RPMI7951 (cell line): Measurements from ENCODE around the gene STON2. TPM values are rescaled to one million over a fixed set of nuclear protein-coding genes. Genes with fewer than 3 reads are reported as not detected.
A peak's percentile ranks its signal among the peaks of the same experiment; 100 is the strongest.

Source experiments
- DNase-seq: peaks from one replicate; pipeline ENCODE4 v3.0.0-alpha.2; 2012; ENCODE audit warnings: low read depth
- total RNA-seq: library from RNA; depleted of rRNA; stranded (reverse); fragments of >200 nt; shearing (Covaris generic); gene quantifications from 2 replicates; pipeline ENCODE4 v1.2.3, GENCODE V29; 2014

Gene STON2
- total RNA-seq, 1 experiment from 2014 or later, result 1.6 TPM

DNA sequence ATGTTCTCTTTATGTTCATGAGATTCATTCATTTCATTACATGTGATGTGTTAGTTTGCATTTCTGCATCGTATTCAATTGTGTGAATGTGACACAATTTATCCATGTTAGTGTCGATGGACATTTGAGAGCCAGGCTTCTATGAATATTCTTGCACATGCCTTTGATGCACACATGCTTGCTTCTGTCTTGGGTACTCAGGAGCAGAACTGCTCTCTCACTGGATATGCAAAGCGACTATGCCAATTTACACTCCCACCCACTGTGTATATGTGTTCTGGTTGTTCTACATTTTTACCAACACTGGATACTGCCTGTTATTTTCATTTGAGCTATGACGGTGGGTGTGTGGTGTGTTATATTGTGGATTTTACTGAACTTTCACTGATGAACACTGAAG lies 95.1 kb downstream of the STON2 start:
- no peak for DNase-seq

DNA sequence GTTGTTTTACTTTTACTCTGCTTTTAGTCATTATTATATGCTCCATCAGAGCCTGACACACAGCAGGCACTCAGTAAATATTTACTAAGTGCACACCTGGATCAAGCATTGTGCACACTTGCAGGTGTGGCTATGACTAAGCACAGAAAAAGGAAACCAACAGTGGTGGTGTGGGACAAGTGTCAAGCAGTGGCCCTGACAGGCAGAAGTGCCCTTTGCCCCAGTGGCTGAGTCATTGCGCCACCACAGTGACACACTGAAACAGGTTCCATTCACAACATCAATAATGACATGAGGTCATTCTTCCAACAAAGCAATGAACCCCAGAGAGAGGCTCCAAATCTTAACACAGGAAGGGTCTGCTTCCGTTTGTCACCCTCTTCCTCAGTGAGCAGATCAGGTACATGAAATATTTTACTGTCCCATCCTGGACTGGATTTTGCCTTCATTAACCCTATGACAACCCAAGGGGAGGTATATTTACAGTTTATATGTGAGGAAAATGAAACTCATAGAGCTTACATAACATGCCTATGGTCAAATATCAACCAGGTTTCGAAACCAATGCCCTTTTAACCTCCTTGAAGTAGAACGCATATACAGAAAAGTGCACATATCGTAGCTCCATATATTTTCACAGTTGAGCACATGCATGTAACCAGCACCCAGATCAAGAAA lies 96.7 kb downstream of the STON2 start:
- DNase-seq, result no peak

DNA sequence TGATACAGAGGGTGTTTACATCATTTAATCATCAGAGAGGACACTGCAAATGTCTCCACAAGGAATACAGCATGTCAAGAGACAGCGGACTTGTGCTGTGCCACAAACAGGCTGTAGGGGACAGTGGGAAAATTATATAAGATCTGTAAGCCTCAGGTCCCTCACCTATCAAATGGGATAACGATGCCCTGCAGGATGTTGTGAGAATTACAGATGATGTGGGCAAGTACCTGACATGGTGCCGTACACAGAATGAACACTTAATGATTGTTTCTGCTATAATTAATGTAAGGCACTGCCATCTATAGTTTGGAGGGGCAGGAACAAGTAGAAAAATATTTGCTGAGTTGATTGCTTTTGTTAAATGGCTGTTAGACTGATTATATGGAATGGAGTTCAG lies 97.5 kb downstream of the STON2 start:
- no peak for DNase-seq

DNA sequence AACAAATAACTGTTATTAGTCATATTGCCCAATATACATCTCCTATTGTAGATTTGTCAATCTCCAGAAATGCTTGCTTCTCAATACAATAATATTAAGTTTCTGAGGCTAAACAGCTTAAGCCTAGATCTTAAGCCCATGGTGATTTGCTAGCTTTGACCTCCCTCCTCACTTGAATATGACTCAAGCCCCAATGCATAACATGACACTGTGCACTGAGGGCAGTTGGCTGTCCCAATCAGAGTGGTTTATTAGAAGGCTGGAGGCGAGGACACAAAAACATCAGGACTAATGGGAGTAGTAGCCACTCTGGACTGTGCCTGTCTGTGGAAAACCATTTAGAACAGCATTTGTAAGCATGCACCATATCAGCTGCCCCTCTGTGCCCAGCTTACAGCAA lies 98.3 kb downstream of the STON2 start:
- DNase-seq, result no peak

DNA sequence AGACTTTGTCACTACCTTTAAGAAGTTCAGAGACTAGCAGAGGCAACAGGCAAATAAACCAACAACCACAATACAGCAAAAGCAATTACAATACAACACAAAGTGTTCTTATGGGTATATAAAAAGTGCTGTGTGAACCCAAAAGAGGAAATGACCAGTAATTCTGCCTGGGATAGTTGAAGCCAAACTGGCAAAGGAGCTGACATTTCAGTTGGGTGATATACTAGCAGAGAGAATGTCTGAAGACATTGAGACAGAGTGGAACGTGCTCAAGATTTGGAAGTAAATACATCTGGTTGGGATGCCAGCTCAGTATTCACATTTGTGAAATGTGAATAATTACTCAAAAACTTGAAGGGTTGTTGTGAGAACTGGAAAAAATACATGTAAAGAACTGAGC lies 98.8 kb downstream of the STON2 start:
- no peak for DNase-seq

DNA sequence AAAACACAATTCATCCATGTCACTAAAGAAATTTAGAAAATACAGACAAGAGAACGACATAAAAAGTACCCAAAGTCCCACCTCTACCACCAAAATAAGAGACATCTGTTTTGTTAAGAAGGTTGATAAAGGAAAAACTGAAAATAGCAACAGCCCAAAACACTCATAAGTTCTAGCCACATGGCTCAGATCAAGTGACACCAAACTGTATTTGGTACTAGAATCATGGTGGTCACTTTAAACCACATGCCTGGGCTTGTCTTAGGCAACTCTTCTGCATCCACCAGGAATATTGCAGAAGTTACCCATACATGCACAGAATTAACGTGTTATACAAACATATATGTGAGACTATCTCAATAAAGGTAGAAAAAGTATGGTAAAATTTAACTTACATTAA lies 101.2 kb downstream of the STON2 start:
- DNase-seq, result no peak

DNA sequence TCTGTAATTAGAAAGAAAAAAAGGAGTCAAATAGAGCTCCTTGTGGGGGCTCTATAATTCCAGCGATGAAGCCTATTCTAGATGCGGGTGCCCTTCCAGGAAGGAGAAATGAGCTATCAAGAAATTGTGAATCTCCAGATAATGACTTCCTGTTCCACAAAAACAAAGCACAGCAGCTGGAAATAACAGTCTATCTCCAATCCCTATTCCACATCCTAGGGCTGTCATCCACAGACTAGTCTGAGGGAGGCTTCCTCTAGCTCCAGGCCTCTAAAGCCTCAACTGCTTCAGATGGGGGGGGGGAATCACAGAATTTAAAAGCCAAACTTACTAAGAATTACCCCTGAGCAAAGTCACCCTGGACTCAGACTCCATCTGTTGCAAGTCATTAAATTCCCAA lies 102.0 kb downstream of the STON2 start:
- DNase-seq, result no peak

DNA sequence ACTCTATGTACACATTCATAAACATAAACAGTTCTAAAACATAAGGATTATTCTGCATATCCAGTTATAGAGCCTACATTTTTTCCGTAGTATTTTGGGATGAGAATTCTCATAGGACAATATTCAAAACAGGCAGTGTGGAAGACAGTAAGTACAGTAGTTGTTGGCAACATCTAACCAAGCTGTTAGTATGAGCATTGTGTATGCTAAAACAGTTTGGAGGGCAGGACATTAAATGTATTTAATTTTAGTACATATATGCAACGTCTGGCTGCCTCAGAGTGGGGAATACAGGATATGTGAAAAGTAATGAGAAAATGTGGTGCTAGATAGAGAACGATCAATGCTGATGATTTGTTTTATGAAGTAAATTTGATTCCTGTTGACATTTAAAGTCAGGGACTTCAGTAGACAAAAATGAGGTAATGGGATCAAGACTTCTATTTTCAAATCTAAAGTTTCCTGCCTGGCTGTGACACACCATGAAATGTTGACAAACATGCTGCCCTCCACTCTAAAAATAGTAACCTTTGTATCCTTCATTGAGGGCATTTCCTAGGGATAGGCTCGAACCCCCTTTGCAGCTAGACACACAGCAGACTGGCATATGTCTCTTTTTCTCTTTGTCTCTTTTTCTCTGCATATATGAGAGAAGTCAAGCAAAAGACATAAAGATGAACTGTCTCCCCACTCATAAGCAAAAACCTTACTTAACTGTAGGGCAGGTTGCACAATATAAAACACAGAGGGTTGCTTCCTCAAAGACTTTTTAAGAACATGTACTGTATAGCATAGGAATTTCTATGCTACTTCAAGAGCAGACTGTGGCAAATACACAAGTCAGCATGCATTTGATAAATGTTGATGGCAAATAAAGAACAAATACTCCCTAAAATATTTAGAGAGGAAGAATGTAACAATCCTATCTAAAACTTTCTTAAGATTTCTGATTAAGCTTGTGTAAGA lies 103.9 kb downstream of the STON2 start:
- no peak for DNase-seq

DNA sequence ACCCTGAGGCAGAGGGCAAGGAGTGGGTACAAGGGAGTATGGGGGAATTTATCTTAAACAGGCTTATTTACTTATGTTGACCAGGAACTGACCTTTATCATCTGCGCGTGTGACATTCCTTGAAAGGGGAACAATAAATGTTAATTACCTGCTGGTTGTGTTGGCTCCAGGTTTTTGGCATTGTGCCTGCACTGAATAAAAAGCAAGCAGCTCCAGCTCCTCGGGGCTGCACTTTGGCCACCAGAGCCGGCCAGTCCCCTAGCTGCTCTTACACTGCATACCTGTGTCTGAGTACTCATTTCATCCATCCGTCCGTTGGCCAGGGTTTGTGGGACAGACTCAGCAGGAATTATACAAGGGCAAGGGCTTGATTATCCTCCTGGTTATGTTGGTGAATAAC lies 110.6 kb downstream of the STON2 start:
- no peak for DNase-seq

DNA sequence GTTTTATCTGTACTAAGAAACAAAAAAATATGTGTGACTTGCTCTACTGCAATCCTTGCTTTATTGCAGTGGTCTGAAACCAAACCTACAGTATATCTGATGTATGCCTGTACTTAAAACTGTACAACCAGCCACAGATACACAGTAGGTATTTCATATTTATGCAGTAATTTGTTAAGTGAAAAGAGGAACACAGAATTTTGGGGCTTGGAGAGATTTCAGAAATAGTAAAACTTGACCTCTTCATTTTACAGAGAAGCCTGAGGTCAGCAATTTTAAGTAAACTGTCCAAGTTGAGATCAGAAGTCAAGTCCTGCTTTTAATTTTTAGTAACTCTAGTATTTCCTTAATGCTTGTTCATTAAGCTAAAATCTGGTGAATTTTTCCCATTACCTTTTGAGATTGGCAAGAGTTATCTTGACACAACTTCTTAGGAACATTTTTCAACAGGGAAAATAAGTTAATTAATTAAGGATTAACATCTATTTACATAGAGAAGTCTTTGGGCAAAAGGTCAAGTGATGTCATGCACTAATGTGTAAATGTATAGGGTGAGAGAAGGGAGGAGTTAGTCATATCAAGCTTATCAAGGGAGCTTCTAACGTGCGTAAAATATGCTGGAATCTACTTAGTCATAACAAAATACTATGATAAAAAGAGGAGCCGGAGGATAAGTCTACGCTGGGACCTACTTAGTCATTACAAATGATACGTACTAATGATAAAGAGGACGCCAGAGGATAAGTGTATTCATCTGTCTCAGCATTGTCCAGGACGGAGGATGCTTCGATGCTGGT lies 113.4 kb downstream of the STON2 start:
- no peak for DNase-seq

DNA sequence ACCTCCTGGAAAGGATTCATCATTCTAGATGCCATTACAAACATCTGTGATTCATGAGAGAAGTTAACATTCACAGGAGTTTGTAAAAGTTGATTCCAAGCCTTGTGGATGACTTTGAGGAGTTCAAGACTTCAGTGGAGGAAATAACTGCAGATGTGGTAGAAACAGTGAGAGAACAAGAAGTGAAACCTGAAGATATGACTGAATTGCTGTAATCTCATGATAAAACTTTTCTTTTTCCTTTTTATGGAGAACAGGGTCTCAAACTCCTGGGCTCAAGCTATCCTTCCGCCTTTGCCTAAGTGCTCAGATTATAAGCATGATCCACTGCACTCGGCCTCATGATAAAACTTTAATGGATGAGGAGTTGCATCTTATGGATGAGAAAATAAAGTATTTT lies 114.9 kb downstream of the STON2 start:
- DNase-seq, result no peak

DNA sequence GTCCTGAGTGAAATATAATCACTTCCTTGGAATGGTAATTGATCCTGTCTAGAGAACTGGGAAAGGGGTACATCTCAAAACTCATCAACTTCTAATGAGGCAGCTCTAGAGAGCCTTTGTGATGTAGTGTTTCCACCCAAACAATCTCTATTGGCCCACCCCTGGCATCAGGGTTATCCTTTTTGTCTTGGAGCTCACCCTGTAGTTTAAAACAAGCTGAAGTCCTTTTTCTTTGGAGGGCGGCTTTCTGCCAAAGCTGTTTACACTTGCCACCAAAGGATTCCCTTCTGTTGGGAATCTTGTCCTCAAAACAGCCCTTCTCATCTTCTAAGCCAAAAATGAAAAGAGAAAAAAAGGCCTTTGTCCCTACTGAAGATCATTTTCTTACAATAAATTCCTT lies 118.8 kb downstream of the STON2 start:
- no peak for DNase-seq

DNA sequence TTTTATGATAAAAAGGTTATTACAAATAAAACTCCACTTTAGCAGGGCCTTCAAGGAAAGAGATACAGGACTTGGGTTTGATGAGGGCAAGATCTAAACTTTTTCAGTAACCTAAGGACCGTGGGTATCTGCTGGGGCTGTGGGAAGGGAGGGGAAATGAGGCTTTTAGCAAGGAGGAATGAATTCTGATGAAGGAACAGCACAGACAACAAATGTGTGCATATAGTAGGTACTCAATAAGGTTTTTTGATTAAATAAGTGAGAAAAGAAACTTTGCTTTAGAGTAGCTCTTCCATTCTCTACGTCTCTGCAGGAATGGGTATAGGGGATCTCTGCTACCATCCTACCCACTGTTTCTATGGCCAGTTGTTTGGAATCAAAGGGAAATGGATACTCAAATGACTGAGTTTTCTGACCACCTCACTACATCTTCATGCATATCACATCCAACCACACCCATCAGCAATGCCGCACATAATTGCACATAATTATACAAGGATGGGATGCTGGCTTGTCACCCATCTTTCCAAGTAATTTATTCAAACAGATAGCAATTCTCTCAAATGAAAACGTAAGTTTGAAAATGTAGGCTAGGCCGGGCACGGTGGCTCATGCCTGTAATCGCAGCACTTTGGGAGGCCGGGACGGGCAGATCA lies 119.9 kb downstream of the STON2 start:
- DNase-seq, result no peak

DNA sequence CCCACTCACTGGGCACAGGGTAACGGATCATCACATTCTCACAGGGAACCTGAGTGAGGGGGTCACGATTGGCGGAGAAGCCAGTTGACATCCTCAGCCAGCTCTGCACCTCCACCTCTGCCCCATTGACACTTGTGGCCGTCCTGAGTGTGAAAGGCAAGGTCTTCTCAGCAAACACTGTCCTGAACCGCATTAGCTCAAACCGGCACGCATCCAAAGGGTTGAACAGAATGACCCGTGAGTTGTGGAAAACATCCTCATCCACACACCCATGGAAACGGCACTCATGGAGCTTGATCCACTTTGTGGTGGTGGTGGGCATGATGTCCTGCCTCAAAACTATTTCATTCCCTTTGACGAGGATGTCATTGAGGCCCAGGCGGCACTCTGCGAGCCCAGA lies 123.0 kb downstream of the STON2 start:
- DNase-seq, result no peak

DNA sequence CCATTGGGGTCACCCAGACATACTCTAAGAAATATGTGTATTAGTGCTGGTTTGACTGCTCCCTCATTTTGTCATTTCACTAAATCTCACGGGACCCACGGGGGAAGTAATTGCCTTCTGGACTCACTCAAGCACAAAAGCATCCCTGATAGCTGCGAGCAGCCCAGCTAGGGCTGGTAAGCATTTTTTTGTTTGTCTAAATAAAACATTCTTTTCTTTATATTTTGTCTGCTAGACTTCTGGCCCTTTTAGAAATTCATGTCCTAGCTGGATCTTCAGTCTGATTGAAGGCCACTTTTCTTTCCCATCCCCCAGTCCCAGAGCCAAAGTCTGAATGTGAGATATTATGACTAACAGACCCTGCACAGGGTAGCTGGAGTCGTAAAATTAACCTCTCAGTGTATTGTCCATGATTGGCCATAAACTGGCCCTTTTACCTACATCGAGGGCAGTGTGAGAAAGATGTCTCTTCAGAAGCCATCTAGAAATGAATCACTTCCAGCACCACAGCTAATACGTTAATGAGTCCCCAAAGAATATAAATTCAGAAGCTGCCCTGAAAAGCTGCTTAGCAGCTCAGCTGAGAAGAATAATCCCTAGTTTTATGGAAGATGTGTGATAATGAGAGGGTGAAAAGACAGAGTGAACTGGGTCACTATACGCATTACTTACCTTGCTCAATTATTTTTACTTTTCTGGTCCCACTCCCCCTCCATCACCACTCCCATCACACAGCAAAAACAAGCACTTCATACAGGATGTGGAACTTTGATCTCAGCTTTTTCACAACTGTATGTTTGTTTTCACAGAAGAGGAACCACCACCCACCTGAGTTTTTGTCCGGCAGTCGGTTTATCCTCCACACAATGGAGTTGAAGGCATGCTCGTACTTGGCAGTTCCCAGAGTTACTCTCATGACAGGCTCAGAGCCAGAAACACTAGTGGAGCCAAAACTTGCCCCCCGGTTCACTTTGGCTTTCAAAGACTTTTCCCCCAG lies 123.8 kb downstream of the STON2 start:
- no peak for DNase-seq

DNA sequence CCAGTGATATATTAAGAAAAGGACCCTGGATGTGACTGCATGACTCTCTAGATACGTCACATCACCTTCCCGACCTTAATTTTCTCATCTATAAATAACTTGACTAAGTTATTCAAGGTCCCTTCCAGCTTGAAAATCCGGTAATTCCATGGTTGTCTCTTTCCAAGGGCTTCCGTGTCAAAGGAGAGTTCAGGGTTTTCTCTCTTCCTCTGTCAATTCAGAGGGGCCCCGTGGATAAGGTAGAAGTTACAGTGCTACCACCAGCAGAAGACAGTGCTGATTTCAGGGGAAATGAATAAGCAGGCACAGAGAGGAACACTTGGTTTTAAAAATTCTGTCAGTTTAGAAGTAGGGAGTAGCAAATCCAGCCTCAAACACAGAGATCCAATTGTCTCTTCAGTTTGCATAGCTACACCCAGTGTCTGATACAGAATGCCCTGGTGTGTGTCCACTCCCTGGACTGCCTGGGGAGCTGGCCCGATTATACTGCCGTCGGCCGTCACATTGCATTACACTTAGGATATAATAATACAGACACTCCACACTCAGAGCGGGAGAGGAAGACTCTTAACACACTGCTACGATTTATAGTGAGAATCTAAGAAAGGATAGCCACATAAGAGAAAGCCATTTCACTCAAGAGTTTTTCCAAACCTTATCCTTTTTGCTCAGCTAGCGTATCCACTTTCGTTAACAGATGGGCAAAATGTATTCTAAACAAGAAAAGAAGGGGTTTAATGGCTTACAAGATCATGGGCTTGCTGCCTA lies 124.6 kb downstream of the STON2 start:
- DNase-seq, result peak; percentile 6

DNA sequence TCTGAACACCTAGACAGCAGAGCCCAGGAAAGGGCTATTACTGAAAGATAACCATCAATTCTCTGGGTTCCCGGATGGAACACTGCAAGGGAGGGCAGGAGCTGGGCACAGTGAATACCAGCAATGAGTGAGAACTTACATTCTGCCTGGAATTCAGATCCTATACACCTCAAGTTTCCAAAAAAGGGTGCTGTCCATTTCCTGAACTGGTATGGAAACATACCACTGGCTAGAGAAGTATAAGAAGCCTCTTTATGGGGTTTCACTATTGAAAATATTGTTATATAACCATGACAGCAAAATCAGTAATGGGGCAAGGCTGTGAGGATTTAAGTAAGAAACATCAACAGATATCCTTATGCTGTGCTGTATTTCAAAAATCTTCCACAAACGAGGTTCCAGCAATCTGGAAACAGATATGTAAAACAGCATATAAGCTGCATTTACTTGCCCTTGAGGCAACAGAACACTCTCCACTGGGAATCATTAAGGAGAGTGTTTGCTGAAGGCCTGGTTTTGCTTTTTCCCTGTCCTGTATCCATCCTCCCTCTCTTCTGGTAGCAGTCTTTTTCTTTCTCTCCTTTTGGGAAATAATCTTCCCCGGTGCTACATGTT lies 126.1 kb downstream of the STON2 start:
- no peak for DNase-seq

DNA sequence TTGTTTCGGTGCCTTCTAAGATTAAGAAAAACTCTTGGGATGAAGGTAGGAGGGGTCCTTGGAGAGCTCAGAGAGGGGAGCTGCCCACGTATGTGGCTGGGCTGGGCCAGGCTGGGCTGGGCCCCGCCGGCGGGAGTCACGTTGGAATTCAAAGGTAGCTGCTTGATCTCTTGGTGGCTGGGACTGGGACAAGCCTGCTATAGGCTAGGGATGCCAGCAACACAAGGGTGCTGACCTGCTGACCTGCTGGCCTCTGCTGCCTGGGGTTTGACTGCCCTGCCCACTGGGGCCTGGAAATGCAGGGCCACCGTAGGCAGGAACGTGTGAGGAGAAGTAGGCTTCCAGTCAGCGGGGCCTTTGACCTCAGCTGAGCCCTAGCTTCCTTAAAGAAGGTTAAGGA lies 126.6 kb downstream of the STON2 start:
- no peak for DNase-seq

DNA sequence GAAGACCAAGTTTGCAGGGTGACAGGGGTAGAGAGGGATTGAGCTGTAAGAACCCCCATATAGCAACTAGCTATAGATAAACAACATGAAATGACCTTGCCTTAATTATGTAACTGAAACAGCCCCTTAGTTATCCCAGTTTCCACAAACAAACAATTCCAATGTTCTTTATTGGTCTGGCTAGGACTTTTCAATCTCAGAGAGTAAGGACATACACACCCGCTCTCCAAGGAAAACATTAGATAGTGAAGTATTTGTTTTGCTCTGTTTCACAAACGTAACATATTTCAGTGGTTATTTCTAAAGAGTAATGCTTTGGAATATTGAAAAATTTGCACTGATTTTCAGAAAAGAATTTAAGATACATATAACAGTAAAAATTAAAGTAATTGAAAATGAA lies 127.8 kb downstream of the STON2 start:
- DNase-seq, result no peak
